Effector memory CD8-positive, alpha-beta T cell (primary cell): ENCODE data around the gene SYT12.

Experiments
- ATAC-seq: fragments of 150-1000 bp; cut with Tn5 transposase; replicated peaks from 2 replicates; pipeline ENCODE4 v1.10.0; 2021; ENCODE audit warnings: mild to moderate bottlenecking, moderate library complexity
- DNase-seq, 3 experiments: peaks; one replicate each; pipeline ENCODE4 v3.0.0; 2021
- H3K27ac Mint-ChIP-seq, 2 donors: one replicate each; pipeline ENCODE4 v1.8.0; 2022; ENCODE audit warnings: mild to moderate bottlenecking in 2 of 2, mixed read lengths in 2 of 2, moderate library complexity in 2 of 2
- H3K27me3 Mint-ChIP-seq, 2 donors: one replicate each; pipeline ENCODE4 v1.8.0; 2022; ENCODE audit warnings: mixed read lengths in 2 of 2
- H3K36me3 Mint-ChIP-seq: one replicate; pipeline ENCODE4 v1.8.0; 2022; ENCODE audit warnings: mild to moderate bottlenecking, moderate library complexity, mixed read lengths; ENCODE audit not compliant: insufficient read depth
- H3K4me1 Mint-ChIP-seq, 2 donors: one replicate each; pipeline ENCODE4 v1.8.0; 2022; ENCODE audit warnings: low read depth in 2 of 2, mixed read lengths in 2 of 2
- H3K4me3 Mint-ChIP-seq, 2 donors: one replicate each; pipeline ENCODE4 v1.8.0; 2022; ENCODE audit warnings: mild to moderate bottlenecking in 2 of 2, mixed read lengths in 2 of 2, moderate library complexity in 2 of 2
- H3K9me3 Mint-ChIP-seq, 2 donors: one replicate each; pipeline ENCODE4 v1.8.0; 2022; ENCODE audit warnings: mixed read lengths in 2 of 2

The SYT12 gene

GRCh38 chr11:67045314-67045713, 22.4 kb downstream of the SYT12 start:
- Mint-ChIP-seq H3K27me3 (peaks cover 13 to 71% of the 10 kb centered on the region in 2 donors), H3K4me1 (peaks cover 0 to 1% of the 10 kb centered on the region in 2 donors), H3K27ac (no peak overlapping the region), H3K9me3 (no peaks in the 10 kb centered on the region), H3K4me3 (no peak overlapping the region), H3K36me3 (no peaks in the 10 kb centered on the region)
- ATAC-seq (no peak), DNase-seq (no peak)

DNA sequence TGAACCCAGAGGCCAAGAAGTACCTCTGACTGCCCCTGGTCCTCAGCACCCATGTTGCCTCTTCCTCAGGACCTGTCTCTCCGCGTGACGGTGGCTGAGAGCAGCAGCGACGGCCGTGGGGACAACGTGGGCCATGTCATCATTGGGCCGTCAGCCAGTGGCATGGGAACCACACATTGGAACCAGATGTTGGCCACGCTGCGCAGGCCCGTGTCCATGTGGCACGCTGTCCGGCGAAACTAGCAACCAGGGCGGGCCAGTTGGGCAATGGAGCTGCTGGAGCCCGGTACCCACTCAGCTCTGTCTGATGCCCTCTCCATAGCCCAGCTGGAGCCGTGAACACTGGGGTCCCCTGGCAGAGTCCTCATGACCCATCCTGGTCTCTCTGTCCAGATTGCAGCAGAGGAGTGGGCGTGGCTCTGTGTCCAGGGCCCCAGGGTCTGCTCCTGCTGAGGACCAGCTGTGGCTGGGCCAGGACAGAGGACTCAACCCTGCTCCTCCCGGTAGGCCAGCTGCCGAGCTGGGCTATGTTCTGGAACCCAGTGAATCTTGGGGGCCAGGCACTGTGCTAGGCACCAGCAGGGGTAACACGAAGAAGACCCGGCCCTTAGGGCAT, 25.7 kb downstream of the SYT12 start:
- DNase-seq (no peak), ATAC-seq (no peak)
- Mint-ChIP-seq H3K4me1 (peaks cover 0 to 1% of the 10 kb centered on the region in 2 donors), H3K27me3 (peaks cover 11 to 65% of the 10 kb centered on the region in 2 donors), H3K9me3 (no peaks in the 10 kb centered on the region), H3K27ac (no peak overlapping the region), H3K36me3 (peaks cover 2% of the 10 kb centered on the region), H3K4me3 (no peak overlapping the region)

DNA sequence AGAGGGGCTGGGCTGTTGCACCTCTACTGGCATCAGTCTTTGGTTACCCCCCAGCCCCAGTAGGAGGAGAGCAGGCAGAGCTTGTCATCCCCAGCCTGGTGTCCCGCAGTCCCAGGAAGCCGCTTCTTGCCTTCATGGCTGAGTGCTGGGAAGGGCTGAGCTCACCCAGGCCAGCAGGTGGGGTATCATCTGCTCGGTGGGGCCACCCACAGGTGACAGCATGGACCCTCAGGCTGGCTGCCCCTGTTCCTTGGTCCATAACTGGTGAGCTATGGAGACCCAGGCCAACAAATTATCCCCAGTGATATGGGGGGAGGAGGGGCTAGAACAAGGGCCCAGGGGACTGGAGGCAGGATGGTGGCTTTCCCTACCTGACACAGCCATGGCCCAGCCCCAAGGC, 27.2 kb downstream of the SYT12 start:
- ATAC-seq (no peak), DNase-seq (no peak)
- H3K9me3 Mint-ChIP-seq = no peaks in the 10 kb centered on the region
- no peaks in the 10 kb centered on the region for H3K4me1 Mint-ChIP-seq
- H3K36me3 Mint-ChIP-seq = peaks cover 5% of the 10 kb centered on the region
- H3K27me3 Mint-ChIP-seq = peaks cover 11 to 53% of the 10 kb centered on the region in 2 donors
- H3K27ac Mint-ChIP-seq = no peak overlapping the region
- no peak overlapping the region for H3K4me3 Mint-ChIP-seq

DNA sequence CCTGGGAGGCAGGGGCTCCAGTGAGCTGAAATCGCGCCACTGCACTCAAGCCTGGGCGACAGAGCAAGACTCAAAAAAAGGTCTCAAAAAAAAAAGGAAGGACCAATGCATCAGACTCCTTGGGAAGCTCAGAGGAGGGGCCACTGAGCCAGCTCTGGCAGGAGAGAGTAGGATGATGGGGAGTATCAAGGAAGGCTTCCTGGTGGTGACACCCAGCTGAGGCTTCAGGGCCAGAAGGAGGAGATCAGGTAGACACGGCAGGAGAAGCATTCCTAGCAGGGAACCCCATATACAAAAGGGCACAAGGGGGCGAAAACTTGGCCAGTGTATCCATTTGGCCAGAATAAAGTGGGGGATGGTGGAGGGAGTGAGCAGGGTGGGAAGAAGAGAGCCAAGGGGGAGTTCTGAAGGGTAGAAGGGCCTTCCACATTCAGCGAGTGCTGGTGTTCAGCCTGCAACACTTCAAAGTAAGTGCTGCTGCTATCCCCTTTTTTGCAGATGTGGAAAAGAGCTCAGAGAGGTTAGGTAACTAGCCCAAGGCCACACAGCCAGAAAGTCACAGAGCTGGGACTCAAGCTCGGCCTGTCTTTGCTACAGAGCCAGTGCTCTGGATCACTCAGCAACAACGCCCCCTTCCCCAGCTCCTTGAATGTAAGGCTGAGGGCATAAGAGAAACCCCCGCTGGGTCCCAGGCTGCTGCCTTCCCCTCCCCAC, 28.4 kb downstream of the SYT12 start:
- Mint-ChIP-seq H3K27me3 (peaks cover 11 to 47% of the 10 kb centered on the region in 2 donors), H3K4me3 (no peak overlapping the region), H3K36me3 (peaks cover 5% of the 10 kb centered on the region), H3K4me1 (peaks cover 3% of the 10 kb centered on the region in 2 donors), H3K9me3 (no peaks in the 10 kb centered on the region), H3K27ac (peak overlapping the region in 1 of 2 donors; percentile 86)
- ATAC-seq (no peak), DNase-seq (no peak)

- DNase-seq = no peak
- H3K27me3 Mint-ChIP-seq = peaks cover 11 to 43% of the 10 kb centered on the region in 2 donors
- peak overlapping the region in 1 of 2 donors; percentile 86 for H3K27ac Mint-ChIP-seq
- peaks cover 5% of the 10 kb centered on the region for H3K36me3 Mint-ChIP-seq
- no peak overlapping the region for H3K4me3 Mint-ChIP-seq
- peaks cover 5% of the 10 kb centered on the region in 2 donors for H3K4me1 Mint-ChIP-seq
- no peak for ATAC-seq
- H3K9me3 Mint-ChIP-seq = no peaks in the 10 kb centered on the region
These were observed 29.1 kb downstream of the SYT12 start for GRCh38 chr11:67051945-67052488.

DNA sequence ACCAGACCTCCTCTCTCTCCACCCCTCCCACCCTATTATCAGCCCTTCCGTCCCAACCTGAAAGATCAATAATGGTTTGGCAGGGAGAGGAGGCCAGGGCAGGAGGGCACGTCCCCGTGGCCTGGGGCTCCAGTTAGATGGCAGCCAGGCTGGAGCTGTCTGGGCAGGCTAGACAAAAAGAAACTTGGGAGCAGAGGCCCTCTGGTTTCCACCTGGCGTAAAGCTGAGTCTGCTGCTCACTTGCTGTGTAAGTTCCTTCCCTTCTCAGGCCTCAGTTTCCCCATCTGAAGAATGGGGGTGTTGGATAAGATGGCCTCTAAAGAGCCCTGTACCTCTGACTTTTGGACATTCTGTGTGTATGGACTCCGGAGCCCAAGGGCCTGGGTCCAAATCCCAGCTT, 30.0 kb downstream of the SYT12 start:
- DNase-seq = no peak
- H3K27me3 Mint-ChIP-seq = peaks cover 11 to 43% of the 10 kb centered on the region in 2 donors
- no peak overlapping the region for H3K4me3 Mint-ChIP-seq
- H3K9me3 Mint-ChIP-seq = no peaks in the 10 kb centered on the region
- H3K4me1 Mint-ChIP-seq = peaks cover 5% of the 10 kb centered on the region in 2 donors
- no peak overlapping the region for H3K27ac Mint-ChIP-seq
- no peak for ATAC-seq
- peaks cover 5% of the 10 kb centered on the region for H3K36me3 Mint-ChIP-seq

- no peak overlapping the region for H3K4me3 Mint-ChIP-seq
- H3K27me3 Mint-ChIP-seq = peaks cover 11 to 42% of the 10 kb centered on the region in 2 donors
- ATAC-seq = peak; percentile 45
- DNase-seq = no peak
- peaks cover 5% of the 10 kb centered on the region in 2 donors for H3K4me1 Mint-ChIP-seq
- no peaks in the 10 kb centered on the region for H3K9me3 Mint-ChIP-seq
- peaks cover 5% of the 10 kb centered on the region for H3K36me3 Mint-ChIP-seq
- no peak overlapping the region for H3K27ac Mint-ChIP-seq
These were observed 31.0 kb downstream of the SYT12 start for GRCh38 chr11:67053896-67054329.

GRCh38 chr11:67054346-67054835, 31.5 kb downstream of the SYT12 start:
- peaks cover 5% of the 10 kb centered on the region in 2 donors for H3K4me1 Mint-ChIP-seq
- peaks cover 5% of the 10 kb centered on the region for H3K36me3 Mint-ChIP-seq
- H3K27me3 Mint-ChIP-seq = peaks cover 11 to 37% of the 10 kb centered on the region in 2 donors
- DNase-seq (no peak), ATAC-seq (no peak)
- H3K9me3 Mint-ChIP-seq = no peaks in the 10 kb centered on the region
- no peak overlapping the region for H3K4me3 Mint-ChIP-seq
- H3K27ac Mint-ChIP-seq = no peak overlapping the region

- Mint-ChIP-seq H3K27ac (no peak overlapping the region), H3K27me3 (peaks cover 11 to 32% of the 10 kb centered on the region in 2 donors), H3K36me3 (peaks cover 5% of the 10 kb centered on the region), H3K9me3 (no peaks in the 10 kb centered on the region), H3K4me3 (no peak overlapping the region), H3K4me1 (peaks cover 5% of the 10 kb centered on the region in 2 donors)
- DNase-seq = no peak
- no peak for ATAC-seq
These were observed 32.0 kb downstream of the SYT12 start for GRCh38 chr11:67054836-67055523.

- peaks cover 5% of the 10 kb centered on the region in 2 donors for H3K4me1 Mint-ChIP-seq
- DNase-seq (no peak), ATAC-seq (no peak)
- H3K4me3 Mint-ChIP-seq = peak overlapping the region in 1 of 2 donors; percentile 69
- no peaks in the 10 kb centered on the region for H3K9me3 Mint-ChIP-seq
- H3K27me3 Mint-ChIP-seq = peaks cover 11 to 30% of the 10 kb centered on the region in 2 donors
- H3K36me3 Mint-ChIP-seq = peaks cover 2% of the 10 kb centered on the region
- H3K27ac Mint-ChIP-seq = no peak overlapping the region
These were observed 32.9 kb downstream of the SYT12 start for GRCh38 chr11:67055812-67056211.

DNA sequence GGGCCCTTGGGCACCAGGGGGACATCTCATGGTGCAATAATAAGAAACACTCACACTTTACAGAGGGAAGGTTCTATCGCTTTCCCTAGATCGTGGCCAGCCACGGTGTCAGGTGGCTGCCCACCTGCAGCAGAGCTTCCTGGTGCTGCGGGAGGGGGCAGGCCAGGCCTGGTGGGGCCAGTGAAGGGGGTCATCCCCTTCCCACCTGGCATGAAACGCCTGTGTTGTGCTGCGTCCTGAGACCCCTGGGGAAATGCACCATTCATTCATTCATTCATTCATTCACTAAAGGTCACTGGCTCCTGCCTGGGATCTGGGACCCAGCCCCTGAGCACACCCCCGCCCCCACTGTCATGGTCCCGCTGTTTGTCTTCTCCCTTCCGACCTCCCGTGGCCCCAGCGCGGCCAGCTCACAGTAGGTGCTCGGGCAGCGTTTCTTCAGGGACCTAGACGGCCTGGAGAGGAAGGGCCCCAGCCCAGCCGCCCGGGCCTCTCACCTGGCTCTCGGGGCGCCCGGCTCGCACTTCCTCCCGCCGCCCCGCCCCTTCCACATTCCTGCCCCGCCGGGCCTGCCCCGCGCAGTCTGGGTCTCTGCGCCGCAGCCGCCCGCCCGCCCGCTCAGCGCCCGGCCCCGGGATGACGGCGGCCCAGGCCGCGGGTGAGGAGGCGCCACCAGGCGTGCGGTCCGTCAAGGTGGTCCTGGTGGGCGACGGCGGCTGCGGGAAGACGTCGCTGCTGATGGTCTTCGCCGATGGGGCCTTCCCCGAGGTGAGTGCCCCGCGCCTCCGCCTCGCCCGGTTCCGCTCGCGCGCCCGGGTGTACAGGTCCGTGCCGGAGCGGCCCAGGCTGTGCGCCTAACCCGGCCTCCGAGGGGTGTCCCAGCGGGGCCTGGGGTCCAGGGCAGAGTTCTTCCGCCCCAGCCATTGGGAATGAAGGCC, 33.6 kb downstream of the SYT12 start, which contains the start of gene RHOD:
Gene RHOD (plus strand): TSS at position 581 of the 938 bp plus-strand sequence. CDS start 56 bp downstream, at position 637.
- Mint-ChIP-seq H3K36me3 (peaks cover 2% of the 10 kb centered on the region), H3K27me3 (peaks cover 4 to 23% of the 10 kb centered on the region in 2 donors), H3K27ac (peak within 1 kb of the TSS in 1 of 2 donors; percentile 41), H3K4me1 (peaks cover 5% of the 10 kb centered on the region in 2 donors), H3K4me3 (peak within 1 kb of the TSS; percentile 33 to 69), H3K9me3 (no peaks in the 10 kb centered on the region)
- DNase-seq (peak in 1 of 3 experiments; percentile 21), ATAC-seq (peak; percentile 76)

- Mint-ChIP-seq H3K4me1 (peaks cover 5% of the 10 kb centered on the region in 2 donors), H3K36me3 (peaks cover 2% of the 10 kb centered on the region), H3K27ac (no peak overlapping the region), H3K27me3 (peaks cover 0 to 16% of the 10 kb centered on the region in 2 donors), H3K9me3 (no peaks in the 10 kb centered on the region), H3K4me3 (peak overlapping the region; percentile 15 to 27)
- no peak for DNase-seq
- ATAC-seq = no peak
These were observed 34.3 kb downstream of the SYT12 start for GRCh38 chr11:67057205-67057672.
